Esophagus (tissue), 2 donors: ENCODE data around the gene BRD8. TPM values are rescaled to one million over a fixed set of nuclear protein-coding genes. Genes with fewer than 3 reads are reported as not detected.

Source experiments
- H3K27ac ChIP-seq, 2 donors: one replicate each; pipeline ENCODE4 v1.5.1; 2013; ENCODE audit warnings: low read depth in 2 of 2, mild to moderate bottlenecking in 2 of 2, inconsistent platforms in 1 of 2, low read length in 1 of 2, moderate library complexity in 1 of 2
- H3K27me3 ChIP-seq, 2 donors: one replicate each; pipeline ENCODE4 v1.6.1; 2013; ENCODE audit warnings: low read length in 2 of 2, control low read depth in 1 of 2, mild to moderate bottlenecking in 1 of 2; ENCODE audit not compliant: insufficient read depth in 2 of 2, control insufficient read depth in 1 of 2
- H3K36me3 ChIP-seq, 2 donors: one replicate each; pipeline ENCODE4 v1.6.1; 2013; ENCODE audit warnings: low read length in 1 of 2; ENCODE audit not compliant: control insufficient read depth in 2 of 2, insufficient read depth in 2 of 2
- H3K4me1 ChIP-seq, 2 donors: one replicate each; pipeline ENCODE4 v1.6.1; 2013; ENCODE audit warnings: low read length in 1 of 2; ENCODE audit not compliant: control insufficient read depth in 2 of 2, insufficient read depth in 2 of 2
- H3K4me3 ChIP-seq, 2 donors: one replicate each; pipeline ENCODE4 v1.5.1; 2013; ENCODE audit warnings: low read length in 2 of 2, mild to moderate bottlenecking in 2 of 2, low read depth in 1 of 2, moderate library complexity in 1 of 2
- H3K9me3 ChIP-seq, 2 donors: one replicate each; pipeline ENCODE4 v1.6.1; 2013; ENCODE audit warnings: mild to moderate bottlenecking in 2 of 2, low read depth in 1 of 2, low read length in 1 of 2, moderate library complexity in 1 of 2; ENCODE audit not compliant: control insufficient read depth in 2 of 2, insufficient read depth in 1 of 2
- WGBS, 2 donors: extraction: QIAGEN DNeasy Blood & Tissue Kit; methylation state at CpG; one replicate each; pipeline ENCODE4 v1.1.7; 2013; 5-methylcytosine and 5-hydroxymethylcytosine counted together
- polyA plus RNA-seq, 2 donors: library from polyadenylated mRNA; stranded (reverse); fragments of 200-250 nt; gene quantifications; one replicate each; pipeline ENCODE4 v1.2.3, GENCODE V29; 2013
- donor health status: healthy with polysubstance abuse.
- donor health status: Bipolar disorder and iron deficiency.

BRD8 gene
- polyA plus RNA-seq, 2 donors: 25.0 to 34.7 TPM

- Histone ChIP-seq H3K4me1 (no peaks in the 10 kb centered on the region), H3K27ac (no peak overlapping the region), H3K9me3 (no peaks in the 10 kb centered on the region), H3K27me3 (no peaks in the 10 kb centered on the region), H3K4me3 (no peak overlapping the region), H3K36me3 (no peaks in the 10 kb centered on the region)
- 84 to 89% methylated on average over 1 of the region's 1 CpG for WGBS, 2 donors
Observed at GRCh38 chr5:138109463-138110265, 68.8 kb downstream of the BRD8 start.

- Histone ChIP-seq H3K36me3 (no peaks in the 10 kb centered on the region), H3K9me3 (no peaks in the 10 kb centered on the region), H3K27ac (no peak overlapping the region), H3K27me3 (no peaks in the 10 kb centered on the region), H3K4me3 (no peak overlapping the region), H3K4me1 (no peaks in the 10 kb centered on the region)
- WGBS, 2 donors: 44 to 49% methylated on average over 1 of the region's 1 CpG
Observed at GRCh38 chr5:138107213-138107612, 71.2 kb downstream of the BRD8 start.

DNA sequence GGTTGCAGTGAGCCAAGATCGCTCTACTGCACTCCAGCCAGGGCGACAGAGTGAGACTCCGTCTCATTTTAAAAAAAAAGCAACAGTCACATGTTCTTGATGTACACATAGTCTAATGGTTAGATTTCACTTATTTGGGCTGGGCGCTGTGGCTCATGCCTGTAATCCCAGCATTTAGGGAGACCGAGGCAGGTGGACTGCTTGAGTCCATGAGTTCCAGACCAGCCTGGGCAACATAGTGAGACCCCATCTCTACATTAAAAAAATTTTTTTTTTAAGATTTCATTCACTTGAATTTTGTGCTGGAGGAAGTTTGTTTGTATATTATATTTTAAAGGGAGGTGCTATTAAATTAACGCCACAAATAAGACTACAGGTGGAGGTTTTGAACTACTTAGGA is 72.7 kb downstream of the BRD8 start:
- H3K4me1 ChIP-seq: no peaks in the 10 kb centered on the region
- 91% methylated on average over 6 of the region's 6 CpGs for WGBS, 2 donors
- no peak overlapping the region for H3K4me3 ChIP-seq
- no peak overlapping the region for H3K27ac ChIP-seq
- H3K36me3 ChIP-seq: no peaks in the 10 kb centered on the region
- H3K27me3 ChIP-seq: no peaks in the 10 kb centered on the region
- H3K9me3 ChIP-seq: no peaks in the 10 kb centered on the region

DNA sequence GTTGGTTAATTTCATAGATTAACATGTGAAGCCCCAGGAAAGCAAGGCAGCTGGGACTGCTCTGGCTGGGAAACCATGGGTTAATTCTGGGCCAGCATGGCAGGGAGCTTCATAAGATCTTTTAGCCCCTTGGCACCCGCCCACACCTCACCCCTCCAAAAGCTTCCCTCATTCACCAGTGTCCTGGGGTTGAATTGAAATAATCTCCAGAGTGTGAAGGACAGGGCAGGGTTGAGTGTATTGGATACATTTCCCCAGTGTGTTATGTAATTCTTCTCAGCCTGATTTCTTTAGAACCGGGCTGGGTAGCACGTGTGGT is 75.2 kb downstream of the BRD8 start:
- 22 to 31% methylated on average over 3 of the region's 3 CpGs for WGBS, 2 donors
- Histone ChIP-seq H3K27ac (no peak overlapping the region), H3K27me3 (no peaks in the 10 kb centered on the region), H3K4me3 (no peak overlapping the region), H3K9me3 (no peaks in the 10 kb centered on the region), H3K36me3 (no peaks in the 10 kb centered on the region), H3K4me1 (no peaks in the 10 kb centered on the region)

DNA sequence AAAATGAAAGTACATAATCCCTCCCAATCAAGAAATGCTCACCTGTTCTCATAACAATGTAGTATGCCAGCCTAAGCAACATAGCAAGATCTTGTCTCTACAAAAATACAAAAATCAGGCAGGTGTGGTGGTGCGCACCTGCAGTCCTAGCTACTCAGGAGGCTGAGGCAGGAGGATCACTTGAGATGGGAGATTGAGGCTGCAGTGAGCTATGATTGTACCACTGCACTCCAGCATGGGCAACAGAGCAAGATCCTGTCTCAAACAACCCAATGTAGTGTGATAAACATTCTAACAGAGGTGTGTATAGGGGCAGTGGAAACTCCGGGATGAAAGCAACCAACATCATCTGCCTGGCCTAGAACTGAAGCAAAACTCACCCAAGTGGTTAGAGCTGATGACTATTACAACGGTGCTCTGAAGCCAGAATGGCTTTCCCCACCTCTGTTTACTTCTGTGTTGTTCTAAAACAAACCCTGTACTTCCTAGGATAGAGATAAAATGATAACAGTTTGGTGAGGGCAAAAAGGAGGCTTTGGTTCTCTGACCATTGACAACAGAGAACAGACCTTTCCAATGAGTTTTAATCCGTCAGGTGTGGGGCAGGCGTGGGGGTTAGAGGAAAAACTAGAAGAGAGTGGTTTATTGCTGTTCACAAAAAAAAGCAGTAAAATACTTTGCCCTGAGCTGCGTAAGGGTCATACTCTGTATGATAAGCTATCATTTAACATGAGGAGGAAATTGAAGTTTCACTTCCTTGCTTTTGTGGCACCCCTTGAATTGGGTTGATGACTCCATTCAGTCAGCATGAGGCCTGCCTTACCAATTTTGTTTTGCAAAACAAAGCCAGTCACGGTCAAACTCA is 75.7 kb downstream of the BRD8 start:
- Histone ChIP-seq H3K27ac (no peak overlapping the region), H3K4me1 (no peaks in the 10 kb centered on the region), H3K36me3 (no peaks in the 10 kb centered on the region), H3K4me3 (no peak overlapping the region), H3K27me3 (no peaks in the 10 kb centered on the region), H3K9me3 (no peaks in the 10 kb centered on the region)
- 58 to 65% methylated on average over 7 of the region's 7 CpGs for WGBS, 2 donors

- Histone ChIP-seq H3K27me3 (no peaks in the 10 kb centered on the region), H3K4me3 (no peak overlapping the region), H3K36me3 (no peaks in the 10 kb centered on the region), H3K4me1 (no peaks in the 10 kb centered on the region), H3K9me3 (no peaks in the 10 kb centered on the region), H3K27ac (no peak overlapping the region)
- 89 to 91% methylated on average over 11 of the region's 11 CpGs for WGBS, 2 donors
Observed at GRCh38 chr5:138096997-138097828, 81.2 kb downstream of the BRD8 start.

DNA sequence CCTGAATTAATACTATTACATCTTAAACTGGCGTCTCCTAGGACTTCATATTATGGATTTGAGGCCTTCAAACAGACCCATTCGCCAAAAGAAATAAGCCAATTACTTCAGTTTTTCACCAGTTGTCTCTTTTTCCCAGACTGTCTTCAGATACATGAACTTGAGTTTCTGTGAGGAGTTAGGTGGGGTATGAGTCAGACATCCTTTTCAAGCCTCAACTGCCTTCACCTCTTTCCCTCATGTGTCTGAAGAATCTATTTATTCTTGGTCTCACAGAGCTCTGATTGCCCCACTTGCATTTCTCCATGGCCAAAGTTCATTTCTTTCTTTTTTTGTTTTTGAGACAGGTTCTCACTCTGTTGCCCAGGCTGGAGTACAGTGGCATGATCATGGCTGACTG is 82.1 kb downstream of the BRD8 start:
- Histone ChIP-seq H3K27ac (no peak overlapping the region), H3K9me3 (no peaks in the 10 kb centered on the region), H3K27me3 (no peaks in the 10 kb centered on the region), H3K4me3 (no peak overlapping the region), H3K4me1 (no peaks in the 10 kb centered on the region), H3K36me3 (no peaks in the 10 kb centered on the region)
- 82 to 89% methylated on average over 2 of the region's 2 CpGs for WGBS, 2 donors

GRCh38 chr5:138095100-138095907 is 83.1 kb downstream of the BRD8 start:
- no peaks in the 10 kb centered on the region for H3K27me3 ChIP-seq
- H3K4me1 ChIP-seq: no peaks in the 10 kb centered on the region
- no peak overlapping the region for H3K4me3 ChIP-seq
- H3K27ac ChIP-seq: no peak overlapping the region
- H3K36me3 ChIP-seq: no peaks in the 10 kb centered on the region
- WGBS, 2 donors: 49 to 56% methylated on average over 4 of the region's 4 CpGs
- H3K9me3 ChIP-seq: no peaks in the 10 kb centered on the region

GRCh38 chr5:138093036-138093435 is 85.4 kb downstream of the BRD8 start:
- Histone ChIP-seq H3K27me3 (no peaks in the 10 kb centered on the region), H3K9me3 (no peaks in the 10 kb centered on the region), H3K4me3 (no peak overlapping the region), H3K4me1 (no peaks in the 10 kb centered on the region), H3K36me3 (no peaks in the 10 kb centered on the region), H3K27ac (no peak overlapping the region)
- WGBS, 2 donors: 48 to 66% methylated on average over 1 of the region's 1 CpG
